K562 (cell line): ENCODE results near the gene WFIKKN1. TPM values are rescaled to one million over a fixed set of nuclear protein-coding genes. Genes with fewer than 3 reads are reported as not detected.

Experiments used
- GTF2B ChIP-seq: IDR thresholded peaks from 2 replicates; pipeline ENCODE4 v1.6.1; 2011; ENCODE audit not compliant: insufficient read length; ENCODE audit errors: extremely low read depth
- HSF4 ChIP-seq: fragments of 250-450 bp; sonication (Bioruptor Pico); IDR thresholded peaks from 2 replicates; pipeline ENCODE4 v2.1.2; 2022; ENCODE audit warnings: mild to moderate bottlenecking, moderate library complexity, borderline replicate concordance
- MBD2 ChIP-seq: sonication (generic); IDR thresholded peaks from 2 replicates; pipeline ENCODE4 v1.6.1; 2016; ENCODE audit warnings: low read depth, borderline replicate concordance
- MEIS2 ChIP-seq: fragments of 450-650 bp; IDR thresholded peaks from 2 replicates; pipeline ENCODE4 v1.6.1; 2014; ENCODE audit warnings: mild to moderate bottlenecking; ENCODE audit not compliant: partially characterized antibody
- MYC ChIP-seq, 2 experiments: fragments of 250-450 bp in 1 of 2; sonication (Bioruptor Pico) in 1 of 2; IDR thresholded peaks; 2 replicates each; pipeline versions ENCODE4 v1.5.1 to v1.6.1; 2012 to 2021; ENCODE audit warnings: low read depth in 2 of 2, borderline replicate concordance in 1 of 2, improper control_type of control experiment in 1 of 2, low read length in 1 of 2, mild to moderate bottlenecking in 1 of 2, moderate library complexity in 1 of 2
- NKRF ChIP-seq: fragments of 450-650 bp; IDR thresholded peaks from 2 replicates; pipeline ENCODE4 v1.6.1; 2016; ENCODE audit warnings: borderline replicate concordance
- POLR2A ChIP-seq: fragments of 450-650 bp; conservative IDR thresholded peaks from 2 replicates; pipeline ENCODE4 v1.6.1; 2016
- SP2 ChIP-seq: IDR thresholded peaks from 2 replicates; pipeline ENCODE4 v1.6.1; 2011; ENCODE audit warnings: mild to moderate bottlenecking, low read depth, low read length, moderate library complexity; ENCODE audit not compliant: poor library complexity, severe bottlenecking; ENCODE audit errors: extremely low read depth
- TRIM28 ChIP-seq: fragments of 450-650 bp; IDR thresholded peaks from 2 replicates; pipeline ENCODE4 v1.6.1; 2017
- ZNF146 ChIP-seq: IDR thresholded peaks from one replicate; pipeline ENCODE4 v1.6.1; 2018; ENCODE audit warnings: missing compliant biosample characterization; ENCODE audit not compliant: unreplicated experiment
- ZNF668 ChIP-seq: fragments of 250-450 bp; sonication (Bioruptor Pico); IDR thresholded peaks from 2 replicates; pipeline ENCODE4 v1.8.0; 2022; ENCODE audit warnings: mild to moderate bottlenecking, inconsistent platforms
- polyA plus RNA-seq, 8 experiments: library from polyadenylated mRNA; depleted of rRNA in 4 of 8; stranded (reverse) in 5 of 8; unstranded in 3 of 8; fragments of >200 nt; fragmentation: Nextera tagmentation in 2 of 8; fragmentation: Illumina TruSeq in 1 of 8; extraction: Ambion mirVana in 2 of 8; extraction: Trizol in 1 of 8; gene quantifications; 2 replicates each; pipeline versions ENCODE4 v1.2.1 to v1.2.3, GENCODE V29; 2011 to 2014; ENCODE audit warnings: inconsistent platforms in 1 of 8, missing spikeins in 1 of 8
- total RNA-seq, 7 experiments: library from RNA; depleted of rRNA in 6 of 7; stranded (reverse); fragments of >200 nt in 6 of 7; fragmentation: Illumina TruSeq in 2 of 7; extraction: Trizol in 2 of 7; gene quantifications; 2 replicates each; pipeline versions ENCODE4 v1.2.1 to v1.2.3, GENCODE V29; 2011 to 2021; ENCODE audit warnings: low replicate concordance in 1 of 7
- TF ChIP-seq, protein P1 (sequence below): fragments of 450-650 bp; IDR thresholded peaks from 2 replicates; pipeline ENCODE4 v1.6.1; 2018; ENCODE audit not compliant: partially characterized antibody
- TF ChIP-seq, protein P2 (sequence below): fragments of 150-350 bp; IDR thresholded peaks from 2 replicates; pipeline ENCODE4 v1.6.1; 2014; ENCODE audit warnings: low read depth, mild to moderate bottlenecking, low read length, borderline replicate concordance
- TF ChIP-seq, protein P3 (sequence below): fragments of 450-650 bp; IDR thresholded peaks from 2 replicates; pipeline ENCODE4 v1.6.1; 2016

Gene WFIKKN1
- total and polyA plus RNA-seq, 9 of the 15 experiments (the other 6 are each of a cell fraction or from before 2014, with no cell fraction given), result 0.14 to 1.1 (median 0.50) TPM; not detected in 4

GRCh38 chr16:589658-590187 is 41.1 kb upstream of the WFIKKN1 start, which contains the start of gene RAB40C (continued):
- TF ChIP-seq, protein P1, sequence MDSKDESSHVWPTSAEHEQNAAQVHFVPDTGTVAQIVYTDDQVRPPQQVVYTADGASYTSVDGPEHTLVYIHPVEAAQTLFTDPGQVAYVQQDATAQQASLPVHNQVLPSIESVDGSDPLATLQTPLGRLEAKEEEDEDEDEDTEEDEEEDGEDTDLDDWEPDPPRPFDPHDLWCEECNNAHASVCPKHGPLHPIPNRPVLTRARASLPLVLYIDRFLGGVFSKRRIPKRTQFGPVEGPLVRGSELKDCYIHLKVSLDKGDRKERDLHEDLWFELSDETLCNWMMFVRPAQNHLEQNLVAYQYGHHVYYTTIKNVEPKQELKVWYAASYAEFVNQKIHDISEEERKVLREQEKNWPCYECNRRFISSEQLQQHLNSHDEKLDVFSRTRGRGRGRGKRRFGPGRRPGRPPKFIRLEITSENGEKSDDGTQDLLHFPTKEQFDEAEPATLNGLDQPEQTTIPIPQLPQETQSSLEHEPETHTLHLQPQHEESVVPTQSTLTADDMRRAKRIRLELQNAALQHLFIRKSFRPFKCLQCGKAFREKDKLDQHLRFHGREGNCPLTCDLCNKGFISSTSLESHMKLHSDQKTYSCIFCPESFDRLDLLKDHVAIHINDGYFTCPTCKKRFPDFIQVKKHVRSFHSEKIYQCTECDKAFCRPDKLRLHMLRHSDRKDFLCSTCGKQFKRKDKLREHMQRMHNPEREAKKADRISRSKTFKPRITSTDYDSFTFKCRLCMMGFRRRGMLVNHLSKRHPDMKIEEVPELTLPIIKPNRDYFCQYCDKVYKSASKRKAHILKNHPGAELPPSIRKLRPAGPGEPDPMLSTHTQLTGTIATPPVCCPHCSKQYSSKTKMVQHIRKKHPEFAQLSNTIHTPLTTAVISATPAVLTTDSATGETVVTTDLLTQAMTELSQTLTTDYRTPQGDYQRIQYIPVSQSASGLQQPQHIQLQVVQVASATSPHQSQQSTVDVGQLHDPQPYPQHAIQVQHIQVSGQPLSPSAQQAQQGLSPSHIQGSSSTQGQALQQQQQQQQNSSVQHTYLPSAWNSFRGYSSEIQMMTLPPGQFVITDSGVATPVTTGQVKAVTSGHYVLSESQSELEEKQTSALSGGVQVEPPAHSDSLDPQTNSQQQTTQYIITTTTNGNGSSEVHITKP, result peak; percentile 81
- TF ChIP-seq POLR2A, result peak; percentile 55; the same call in 1 of the 2 replicates
- TF ChIP-seq, protein P2, sequence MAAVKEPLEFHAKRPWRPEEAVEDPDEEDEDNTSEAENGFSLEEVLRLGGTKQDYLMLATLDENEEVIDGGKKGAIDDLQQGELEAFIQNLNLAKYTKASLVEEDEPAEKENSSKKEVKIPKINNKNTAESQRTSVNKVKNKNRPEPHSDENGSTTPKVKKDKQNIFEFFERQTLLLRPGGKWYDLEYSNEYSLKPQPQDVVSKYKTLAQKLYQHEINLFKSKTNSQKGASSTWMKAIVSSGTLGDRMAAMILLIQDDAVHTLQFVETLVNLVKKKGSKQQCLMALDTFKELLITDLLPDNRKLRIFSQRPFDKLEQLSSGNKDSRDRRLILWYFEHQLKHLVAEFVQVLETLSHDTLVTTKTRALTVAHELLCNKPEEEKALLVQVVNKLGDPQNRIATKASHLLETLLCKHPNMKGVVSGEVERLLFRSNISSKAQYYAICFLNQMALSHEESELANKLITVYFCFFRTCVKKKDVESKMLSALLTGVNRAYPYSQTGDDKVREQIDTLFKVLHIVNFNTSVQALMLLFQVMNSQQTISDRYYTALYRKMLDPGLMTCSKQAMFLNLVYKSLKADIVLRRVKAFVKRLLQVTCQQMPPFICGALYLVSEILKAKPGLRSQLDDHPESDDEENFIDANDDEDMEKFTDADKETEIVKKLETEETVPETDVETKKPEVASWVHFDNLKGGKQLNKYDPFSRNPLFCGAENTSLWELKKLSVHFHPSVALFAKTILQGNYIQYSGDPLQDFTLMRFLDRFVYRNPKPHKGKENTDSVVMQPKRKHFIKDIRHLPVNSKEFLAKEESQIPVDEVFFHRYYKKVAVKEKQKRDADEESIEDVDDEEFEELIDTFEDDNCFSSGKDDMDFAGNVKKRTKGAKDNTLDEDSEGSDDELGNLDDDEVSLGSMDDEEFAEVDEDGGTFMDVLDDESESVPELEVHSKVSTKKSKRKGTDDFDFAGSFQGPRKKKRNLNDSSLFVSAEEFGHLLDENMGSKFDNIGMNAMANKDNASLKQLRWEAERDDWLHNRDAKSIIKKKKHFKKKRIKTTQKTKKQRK, result peak; percentile 75; the same call in 1 of the 2 replicates
- no peak for TF ChIP-seq HSF4 (CRISPR knock-in tag)
- no peak for TF ChIP-seq ZNF668 (CRISPR knock-in tag)
- peak; percentile 93 for TF ChIP-seq MBD2
- TF ChIP-seq TRIM28, result no peak
- peak; percentile 80 for TF ChIP-seq SP2
- TF ChIP-seq ZNF146 (CRISPR knock-in tag), result no peak
- peak; percentile 31 for TF ChIP-seq MEIS2
- no peak for TF ChIP-seq GTF2B
- TF ChIP-seq MYC (IDR thresholded peaks at IDR 0.05; ENCODE audit: low read depth, low read length), result 0 out of 2 replicates have a peak, but pooled peaks have one; percentile 30
- 0 out of 2 replicates have a peak, but pooled peaks have one; percentile 10 for TF ChIP-seq MYC (CRISPR knock-in tag; IDR thresholded peaks at IDR 0.05; ENCODE audit: borderline replicate concordance, low read depth)
- TF ChIP-seq, protein P3, sequence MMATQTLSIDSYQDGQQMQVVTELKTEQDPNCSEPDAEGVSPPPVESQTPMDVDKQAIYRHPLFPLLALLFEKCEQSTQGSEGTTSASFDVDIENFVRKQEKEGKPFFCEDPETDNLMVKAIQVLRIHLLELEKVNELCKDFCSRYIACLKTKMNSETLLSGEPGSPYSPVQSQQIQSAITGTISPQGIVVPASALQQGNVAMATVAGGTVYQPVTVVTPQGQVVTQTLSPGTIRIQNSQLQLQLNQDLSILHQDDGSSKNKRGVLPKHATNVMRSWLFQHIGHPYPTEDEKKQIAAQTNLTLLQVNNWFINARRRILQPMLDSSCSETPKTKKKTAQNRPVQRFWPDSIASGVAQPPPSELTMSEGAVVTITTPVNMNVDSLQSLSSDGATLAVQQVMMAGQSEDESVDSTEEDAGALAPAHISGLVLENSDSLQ, result peak; percentile 100
- TF ChIP-seq NKRF, result 0 out of 2 replicates have a peak, but pooled peaks have one; percentile 7
